GM19397 (cell line): Measurements from ENCODE around the gene EIF1AX.
"Not testable (repeated sequence)": the region's sequence is repeated elsewhere in the genome, so short reads cannot be mapped to it uniquely, and the experiment has no call there.

Experiments used
- ATAC-seq: cut with Tn5 transposase; IDR thresholded peaks from one replicate; pipeline ENCODE4 v1.9.1; 2021; ENCODE audit warnings: mild to moderate bottlenecking, moderate library complexity; ENCODE audit not compliant: unreplicated experiment

The EIF1AX gene

DNA sequence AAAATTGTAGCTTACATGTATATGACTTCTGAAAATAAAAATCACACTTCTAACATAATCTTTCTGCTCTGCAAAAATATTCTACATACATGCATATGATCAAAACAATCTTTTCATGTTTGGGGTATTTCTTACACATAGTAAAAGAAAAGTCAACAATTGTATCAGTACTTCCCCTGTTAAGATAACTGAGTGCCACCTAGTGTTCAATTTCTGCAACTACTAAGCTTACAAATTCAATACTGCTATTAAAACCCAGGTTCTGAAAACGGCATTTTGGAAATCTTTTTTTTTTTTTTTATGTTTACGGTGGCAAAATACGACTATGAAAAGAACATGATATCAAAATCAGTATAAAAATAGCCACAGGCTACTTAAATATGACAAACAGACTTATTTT, 14.2 kb downstream of the EIF1AX start:
- not testable (repeated sequence) for ATAC-seq

DNA sequence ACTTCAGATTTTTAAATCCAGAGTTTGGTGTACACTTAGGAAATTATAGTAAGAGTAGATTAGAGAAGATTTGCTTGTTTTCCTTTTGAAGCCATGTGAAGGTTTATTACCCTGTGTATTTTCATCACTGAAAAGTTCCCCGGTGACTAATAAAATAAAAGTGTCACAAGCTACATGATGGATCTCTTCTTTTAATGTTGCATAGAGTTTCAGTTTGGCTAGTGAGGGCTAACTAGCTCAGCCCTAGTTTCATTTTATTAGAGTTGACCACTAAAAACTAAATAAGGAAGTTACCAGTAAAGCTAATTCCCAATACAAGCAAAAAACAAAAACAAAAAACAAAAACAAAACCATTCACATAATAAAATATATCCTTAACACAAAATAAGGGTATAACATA, 14.8 kb downstream of the EIF1AX start:
- ATAC-seq, result not testable (repeated sequence)

DNA sequence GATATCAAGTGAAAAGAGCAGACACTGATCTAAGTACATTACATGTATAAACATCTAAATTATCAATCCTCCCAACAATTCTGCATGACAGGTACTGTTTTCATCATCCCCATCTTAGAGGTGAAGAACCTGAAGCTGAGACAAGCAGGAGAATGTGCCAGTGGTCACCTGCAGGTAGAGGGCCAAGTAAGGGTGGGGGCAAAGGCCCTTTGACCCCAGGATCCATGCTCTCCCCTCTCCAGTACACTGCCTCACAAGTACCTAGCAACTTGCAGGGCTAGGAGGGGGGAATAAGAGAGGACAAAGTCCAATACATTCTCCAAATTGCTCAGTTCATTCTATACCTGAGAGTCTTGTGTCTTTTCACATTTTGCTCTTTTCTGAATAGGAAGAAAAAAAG, 16.7 kb downstream of the EIF1AX start:
- no peak for ATAC-seq

DNA sequence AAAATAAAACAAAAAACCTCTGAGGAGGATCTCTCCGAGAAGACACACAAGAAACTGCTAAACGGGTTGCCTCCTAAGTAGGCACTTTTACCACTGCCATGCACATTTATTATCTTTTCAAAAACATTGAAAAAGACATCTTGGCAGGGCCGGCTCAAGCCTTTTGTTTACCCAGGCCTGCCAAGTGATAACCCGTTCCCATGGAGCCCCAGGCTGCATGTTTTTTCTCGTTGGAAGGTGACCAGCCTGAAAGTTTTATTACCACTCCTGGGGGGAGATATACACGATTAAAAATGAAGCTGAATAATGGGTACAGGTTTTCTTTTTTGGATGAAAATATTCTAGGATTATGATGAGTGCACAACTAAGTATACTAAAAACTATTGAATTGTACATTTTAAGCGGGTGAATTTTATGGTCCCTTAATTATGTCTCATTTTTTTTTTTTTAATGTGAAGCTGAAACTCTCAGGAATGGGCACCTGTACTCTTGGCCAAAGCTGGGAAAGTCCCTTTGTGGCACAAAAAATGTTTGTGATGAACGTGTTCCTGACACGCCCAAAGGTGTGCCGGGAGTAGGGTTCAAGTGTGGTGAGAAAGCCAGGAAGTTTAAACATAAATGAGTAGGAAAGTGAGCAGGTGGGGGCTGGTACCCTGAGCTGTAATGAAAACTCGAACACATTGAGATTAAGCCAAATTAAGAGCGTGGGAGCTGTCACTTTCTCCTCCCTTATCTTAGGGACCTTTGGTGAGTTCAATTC, 23.4 kb downstream of the EIF1AX start:
- no peak for ATAC-seq

DNA sequence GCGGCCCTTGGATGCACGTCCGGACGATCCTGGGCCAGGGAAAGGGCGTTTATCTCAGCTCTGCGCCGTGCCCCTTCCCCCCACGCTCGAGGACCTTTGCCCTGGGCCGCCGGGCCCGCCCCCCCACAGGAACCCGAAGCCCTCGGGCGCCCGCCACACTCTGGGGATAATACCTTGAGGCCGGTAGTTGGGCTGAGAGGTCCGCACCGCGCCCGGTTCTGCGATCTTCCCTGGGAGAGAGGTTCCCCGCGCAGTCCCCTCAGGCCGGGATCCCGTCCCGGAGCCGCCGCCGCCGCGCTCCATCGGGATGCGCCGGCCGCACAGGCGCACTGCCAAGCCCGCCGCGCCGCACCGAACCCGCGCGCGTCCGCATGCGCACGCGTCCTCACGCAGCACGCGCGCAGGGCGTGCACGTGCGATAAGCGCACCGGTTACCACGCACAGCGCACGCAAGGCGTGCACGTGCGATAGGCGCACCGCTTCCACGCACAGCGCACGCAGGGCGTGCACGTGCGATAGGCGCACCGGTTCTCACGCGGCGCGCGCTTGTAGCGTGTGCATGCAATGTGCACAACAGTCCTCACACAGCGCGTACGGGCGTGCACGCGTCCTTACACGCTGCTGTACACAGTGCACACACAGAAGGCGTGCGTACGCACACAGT, 24.9 kb downstream of the EIF1AX start, which contains the start of gene MAP7D2:
MAP7D2 (minus strand) TSS at position 331 of the 664 bp plus-strand sequence; CDS start at position 303, 28 bp downstream.
- no peak for ATAC-seq

DNA sequence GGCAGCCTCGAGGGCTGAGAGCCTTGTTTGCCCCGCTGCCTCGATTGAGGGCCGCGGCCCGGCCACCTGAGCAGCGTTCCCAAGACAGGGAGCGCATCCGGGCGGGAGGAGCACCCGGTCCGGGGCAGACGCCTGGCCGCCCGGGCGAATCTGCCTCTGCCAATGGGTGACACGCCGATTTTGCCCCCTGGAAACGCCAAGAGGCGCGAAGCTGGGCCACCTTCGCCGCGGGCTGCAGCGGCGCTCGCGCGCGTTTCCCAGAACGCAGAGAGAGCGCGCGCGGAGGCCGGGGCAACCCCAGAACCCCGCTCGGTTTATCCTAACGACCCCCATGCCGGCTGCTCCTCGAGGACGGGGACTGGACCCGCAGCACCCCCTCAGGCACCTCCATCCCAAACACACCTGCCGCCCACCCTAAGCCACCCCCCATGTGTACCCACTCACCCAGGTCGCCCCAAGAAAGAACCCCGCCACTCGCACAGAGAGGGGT, 25.5 kb downstream of the EIF1AX start:
- ATAC-seq, result no peak

DNA sequence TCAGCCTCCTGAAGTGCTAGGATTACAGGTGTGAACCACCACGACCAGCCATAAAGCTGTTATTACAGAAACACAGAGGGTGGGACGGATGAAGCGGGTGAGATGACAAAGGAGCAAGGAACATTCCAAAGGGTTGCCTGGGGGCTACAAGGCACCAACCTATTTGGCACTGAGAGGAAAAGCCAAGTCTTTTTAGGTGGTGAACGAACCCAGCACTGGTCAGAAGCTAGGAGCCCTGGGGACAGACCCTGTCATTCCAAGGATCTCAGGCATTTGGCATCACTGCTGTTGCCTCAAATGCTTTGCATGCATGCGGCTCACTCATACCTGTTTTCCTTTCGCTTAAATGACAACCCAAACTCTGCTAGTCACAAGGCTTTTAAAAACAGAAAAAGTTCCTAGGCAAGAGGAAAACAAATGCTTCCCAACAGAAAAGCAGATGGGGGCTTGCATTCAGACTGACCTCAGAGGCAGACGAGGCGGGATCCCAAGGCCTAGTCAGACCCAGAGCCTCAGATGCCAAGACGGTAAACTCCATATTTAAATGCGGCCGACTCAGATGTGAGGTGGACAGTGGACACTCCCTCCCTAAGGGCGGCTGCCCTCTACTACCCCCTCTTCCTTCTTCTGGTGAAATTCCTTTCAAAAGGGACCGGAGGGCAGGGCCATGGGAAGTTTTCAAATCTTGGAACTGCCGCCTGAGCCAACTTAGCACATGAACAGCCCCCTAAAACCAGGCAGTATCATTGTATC, 29.4 kb downstream of the EIF1AX start:
- ATAC-seq, result no peak

DNA sequence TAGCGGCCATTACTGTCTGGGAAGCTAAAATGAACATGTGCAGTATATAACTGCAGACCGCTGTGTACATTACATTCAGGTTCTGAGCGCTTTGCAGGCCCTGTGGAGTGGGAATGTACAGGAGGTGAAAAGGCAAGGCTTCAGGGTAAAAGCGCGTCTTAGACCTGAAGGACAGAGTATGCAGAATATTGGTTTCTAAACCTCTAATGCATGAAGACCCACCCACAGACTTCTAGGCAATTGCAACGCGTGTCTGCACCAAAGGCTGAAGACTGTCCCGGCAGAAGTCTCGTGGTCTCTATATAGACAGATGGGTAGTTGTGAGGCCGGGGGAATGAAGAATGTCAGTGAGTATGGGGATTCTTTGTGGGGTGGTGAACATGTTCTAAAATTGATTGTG, 30.4 kb downstream of the EIF1AX start:
- no peak for ATAC-seq

DNA sequence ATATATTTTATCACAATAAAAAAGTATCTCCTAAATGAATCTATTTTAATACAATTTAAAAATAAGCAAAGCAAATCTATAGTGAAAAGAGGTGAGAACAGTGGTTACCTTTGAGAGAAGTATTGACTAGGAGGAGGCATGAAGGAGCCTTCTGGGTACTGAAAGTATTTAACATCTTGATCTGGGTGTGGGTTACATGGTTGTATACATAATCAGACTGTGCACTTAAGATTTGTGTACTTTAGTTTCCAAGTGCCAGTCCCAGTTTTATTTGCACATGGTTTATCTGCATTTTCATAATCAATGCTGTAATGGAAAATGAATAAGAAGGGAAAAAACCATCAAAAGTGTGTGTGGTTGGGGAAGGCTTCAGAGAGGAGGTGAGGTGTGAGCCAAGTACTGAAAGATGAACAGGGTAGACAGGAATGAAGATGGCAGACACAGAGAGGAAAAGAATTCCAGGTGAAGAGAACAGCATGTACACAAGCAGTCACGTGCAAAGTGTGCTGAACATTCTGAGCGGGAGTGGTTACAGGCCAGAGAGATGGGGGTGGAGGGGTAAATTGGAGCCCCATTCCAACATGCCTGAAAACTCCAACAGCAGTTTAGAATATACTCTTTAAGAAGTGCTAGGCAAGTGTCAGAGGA, 39.6 kb downstream of the EIF1AX start:
- ATAC-seq, result no peak

DNA sequence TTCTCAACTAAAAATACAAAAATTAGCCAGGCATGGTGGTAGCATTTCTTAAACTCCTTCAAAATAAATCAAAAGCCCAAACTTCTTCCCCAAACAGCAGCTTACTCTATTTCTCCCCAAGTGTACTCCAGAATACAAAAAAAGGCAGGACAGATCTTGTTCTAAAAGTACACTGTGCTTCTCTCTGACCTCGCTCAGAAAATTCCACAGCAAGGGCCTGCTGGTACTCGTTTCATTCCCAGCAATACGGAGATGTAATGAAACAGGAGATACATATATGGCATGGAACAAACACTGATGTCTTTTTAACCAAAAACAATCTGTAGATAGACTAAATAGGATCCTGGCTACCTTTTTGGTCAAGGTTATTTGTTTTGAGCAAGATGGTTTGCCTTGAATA, 50.1 kb downstream of the EIF1AX start:
- ATAC-seq, result no peak

DNA sequence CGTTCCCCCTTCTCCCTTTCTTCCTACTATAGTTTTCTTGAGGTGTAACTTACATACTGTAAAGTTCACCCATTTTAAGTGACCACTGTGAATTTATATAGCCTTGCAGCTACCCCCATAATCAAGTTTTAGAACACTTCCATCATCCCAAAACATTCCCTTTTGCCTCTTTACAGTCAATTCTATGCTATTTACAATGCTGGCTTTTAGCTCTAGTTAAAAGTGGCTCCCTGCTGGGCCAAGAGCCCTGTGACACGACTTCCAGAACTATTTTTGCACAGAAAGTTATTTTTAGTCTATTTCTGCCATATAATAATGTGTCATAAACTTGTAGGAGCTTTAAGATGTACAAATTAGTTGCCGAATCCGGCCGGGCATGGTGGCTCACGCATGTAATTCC, 51.8 kb downstream of the EIF1AX start:
- no peak for ATAC-seq

DNA sequence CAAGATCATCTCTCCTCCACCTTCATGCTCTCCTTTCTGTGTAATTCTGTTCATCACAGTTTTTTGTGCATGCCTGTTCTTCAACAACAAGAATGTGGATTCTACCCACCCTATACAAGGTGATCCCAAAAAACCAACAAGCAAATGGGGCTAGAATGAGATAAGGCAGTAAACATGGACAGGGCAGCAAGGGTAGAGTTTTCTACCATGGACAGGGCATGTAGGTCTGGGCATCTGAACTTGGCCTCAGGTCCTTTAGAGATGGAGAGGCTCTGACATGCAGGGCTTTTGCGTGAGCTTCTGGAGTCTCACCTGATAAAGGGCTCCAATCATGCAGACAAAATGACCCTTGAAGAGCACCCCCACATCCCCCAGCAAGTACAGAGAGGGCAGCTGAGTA, 61.4 kb downstream of the EIF1AX start:
- ATAC-seq, result no peak
